Measurements from ENCODE around the gene CUX1.
A peak's percentile ranks its signal among the peaks of the same experiment; 100 is the strongest.
"Not testable (repeated sequence)": the region's sequence is repeated elsewhere in the genome, so short reads cannot be mapped to it uniquely, and the experiment has no call there.

Gene CUX1

GRCh38 chr7:102181517-102181916 is 364.1 kb downstream of the CUX1 start:
- ATAC-seq: no peak
- TF ChIP-seq TOX (CRISPR knock-in tag; IDR thresholded peaks at IDR 0.05; ENCODE audit: borderline replicate concordance): no peak
- peak; percentile 71; the same call in 1 of the 2 replicates for TF ChIP-seq TCF4 (CRISPR knock-in tag; IDR thresholded peaks at IDR 0.05; ENCODE audit: borderline replicate concordance)

- TF ChIP-seq ZNF70 (CRISPR knock-in tag; IDR thresholded peaks at IDR 0.05): no peak
- TF ChIP-seq CSRNP3 (CRISPR knock-in tag; IDR thresholded peaks at IDR 0.05): no peak
- no peak for TF ChIP-seq CREB5 (CRISPR knock-in tag; IDR thresholded peaks at IDR 0.05; ENCODE audit: low read depth)
- no peak for ATAC-seq
Measured at GRCh38 chr7:102182016-102182415, 364.6 kb downstream of the CUX1 start.

- ATAC-seq: not testable (repeated sequence)
Measured at GRCh38 chr7:102183848-102184247, 366.4 kb downstream of the CUX1 start.

GRCh38 chr7:102184303-102184702 is 366.9 kb downstream of the CUX1 start:
- no peak for TF ChIP-seq BACH2 (CRISPR knock-in tag; IDR thresholded peaks at IDR 0.05; ENCODE audit: borderline replicate concordance)
- no peak for TF ChIP-seq ISL1 (CRISPR knock-in tag; IDR thresholded peaks at IDR 0.05)
- TF ChIP-seq ZNF70 (CRISPR knock-in tag; IDR thresholded peaks at IDR 0.05): no peak
- TF ChIP-seq ZFP30 (CRISPR knock-in tag; IDR thresholded peaks at IDR 0.05): no peak
- no peak for TF ChIP-seq PPARA (CRISPR knock-in tag; IDR thresholded peaks at IDR 0.05; ENCODE audit: borderline replicate concordance)
- TF ChIP-seq CSDC2 (CRISPR knock-in tag; IDR thresholded peaks at IDR 0.05): no peak
- TF ChIP-seq RARB (CRISPR knock-in tag; IDR thresholded peaks at IDR 0.05): no peak
- TF ChIP-seq SNAI2 (CRISPR knock-in tag; IDR thresholded peaks at IDR 0.05): no peak
- TF ChIP-seq CREB5 (CRISPR knock-in tag; IDR thresholded peaks at IDR 0.05; ENCODE audit: low read depth): no peak
- TF ChIP-seq POU6F1 (CRISPR knock-in tag; IDR thresholded peaks at IDR 0.05; ENCODE audit: borderline replicate concordance, low read depth): no peak
- TF ChIP-seq TCF4 (CRISPR knock-in tag; IDR thresholded peaks at IDR 0.05; ENCODE audit: borderline replicate concordance): no peak
- no peak for ATAC-seq

GRCh38 chr7:102185796-102186195 is 368.4 kb downstream of the CUX1 start:
- no peak for ATAC-seq
- TF ChIP-seq ISL1 (CRISPR knock-in tag; IDR thresholded peaks at IDR 0.05) (no peak), ESRRG (CRISPR knock-in tag; IDR thresholded peaks at IDR 0.05) (no peak), ZFP3 (CRISPR knock-in tag; IDR thresholded peaks at IDR 0.05) (no peak), TOX (CRISPR knock-in tag; IDR thresholded peaks at IDR 0.05; ENCODE audit: borderline replicate concordance) (no peak)

GRCh38 chr7:102186306-102186705 is 368.9 kb downstream of the CUX1 start:
- TF ChIP-seq ISL1 (CRISPR knock-in tag; IDR thresholded peaks at IDR 0.05) (no peak), ARNTL (CRISPR knock-in tag; IDR thresholded peaks at IDR 0.05; ENCODE audit: borderline replicate concordance, low read depth) (no peak), PPARA (CRISPR knock-in tag; IDR thresholded peaks at IDR 0.05; ENCODE audit: borderline replicate concordance) (no peak), BACH2 (CRISPR knock-in tag; IDR thresholded peaks at IDR 0.05; ENCODE audit: borderline replicate concordance) (no peak), ZFP30 (CRISPR knock-in tag; IDR thresholded peaks at IDR 0.05) (no peak), GLIS3 (CRISPR knock-in tag; IDR thresholded peaks at IDR 0.05) (no peak), OSR1 (CRISPR knock-in tag; IDR thresholded peaks at IDR 0.05) (no peak), CREB5 (CRISPR knock-in tag; IDR thresholded peaks at IDR 0.05; ENCODE audit: low read depth) (no peak), SNAI2 (CRISPR knock-in tag; IDR thresholded peaks at IDR 0.05) (no peak), TOX (CRISPR knock-in tag; IDR thresholded peaks at IDR 0.05; ENCODE audit: borderline replicate concordance) (no peak), ZFP3 (CRISPR knock-in tag; IDR thresholded peaks at IDR 0.05) (no peak)
- ATAC-seq: no peak

All from SK-N-SH treated with all-trans-retinoic acid at 6 μM for 48 hours (cell line).